SK-N-SH treated with all-trans-retinoic acid at 6 μM for 48 hours (cell line): ENCODE measurements around the gene GRIN2D.

Source experiments
- ARNTL ChIP-seq: fragments of 450-650 bp; formaldehyde crosslinking; IDR thresholded peaks from 2 replicates; pipeline ENCODE4 v1.5.0; 2020; ENCODE audit warnings: low read depth, mild to moderate bottlenecking, moderate library complexity, borderline replicate concordance
- BACH2 ChIP-seq: fragments of 250-450 bp; sonication (Bioruptor Pico); IDR thresholded peaks from 2 replicates; pipeline ENCODE4 v1.9.0; 2021; ENCODE audit warnings: mild to moderate bottlenecking, borderline replicate concordance
- GLIS3 ChIP-seq: fragments of 250-450 bp; sonication (Bioruptor Pico); IDR thresholded peaks from 2 replicates; pipeline ENCODE4 v1.5.0; 2020; ENCODE audit warnings: mild to moderate bottlenecking, moderate library complexity
- OSR1 ChIP-seq: fragments of 250-450 bp; sonication (Bioruptor Pico); IDR thresholded peaks from 2 replicates; pipeline ENCODE4 v1.8.0; 2022; ENCODE audit warnings: moderate library complexity, mild to moderate bottlenecking, inconsistent platforms
- RARB ChIP-seq: fragments of 250-450 bp; sonication (Bioruptor Pico); IDR thresholded peaks from 2 replicates; pipeline ENCODE4 v1.8.0; 2021; ENCODE audit warnings: mild to moderate bottlenecking, moderate library complexity
- SNAI2 ChIP-seq: fragments of 250-450 bp; sonication (Bioruptor Pico); IDR thresholded peaks from 2 replicates; pipeline ENCODE4 v1.5.0; 2020; ENCODE audit warnings: mild to moderate bottlenecking, moderate library complexity
- TCF4 ChIP-seq: fragments of 250-450 bp; sonication (Bioruptor Pico); IDR thresholded peaks from 2 replicates; pipeline ENCODE4 v1.8.0; 2021; ENCODE audit warnings: mild to moderate bottlenecking, moderate library complexity, borderline replicate concordance
- TOX ChIP-seq: fragments of 250-450 bp; sonication (Bioruptor Pico); IDR thresholded peaks from 2 replicates; pipeline ENCODE4 v1.8.0; 2021; ENCODE audit warnings: mild to moderate bottlenecking, moderate library complexity, borderline replicate concordance
- ZFP30 ChIP-seq: fragments of 450-650 bp; formaldehyde crosslinking; IDR thresholded peaks from 2 replicates; pipeline ENCODE4 v1.5.0; 2022; ENCODE audit warnings: mild to moderate bottlenecking, moderate library complexity
- ZNF565 ChIP-seq: fragments of 450-650 bp; formaldehyde crosslinking; conservative IDR thresholded peaks from 2 replicates; pipeline ENCODE4 v1.5.0; 2020; ENCODE audit warnings: low read depth, mild to moderate bottlenecking, moderate library complexity
- ZNF8 ChIP-seq: fragments of 450-650 bp; formaldehyde crosslinking; IDR thresholded peaks from 2 replicates; pipeline ENCODE4 v1.5.0; 2020; ENCODE audit warnings: mild to moderate bottlenecking, moderate library complexity
- TF ChIP-seq, protein P1 (sequence below): fragments of 250-450 bp; sonication (Bioruptor Pico); IDR thresholded peaks from 2 replicates; pipeline ENCODE4 v1.5.1; 2020; ENCODE audit warnings: low read depth, mild to moderate bottlenecking, moderate library complexity
- TF ChIP-seq, protein P2 (sequence below): fragments of 250-450 bp; sonication (Bioruptor Pico); IDR thresholded peaks from 2 replicates; pipeline ENCODE4 v1.8.0; 2021; ENCODE audit warnings: low read depth, mild to moderate bottlenecking, moderate library complexity, borderline replicate concordance
- TF ChIP-seq, protein P3 (sequence below): fragments of 250-450 bp; sonication (Bioruptor Pico); IDR thresholded peaks from 2 replicates; pipeline ENCODE4 v1.8.0; 2020; ENCODE audit warnings: mild to moderate bottlenecking, moderate library complexity, borderline replicate concordance

DNA sequence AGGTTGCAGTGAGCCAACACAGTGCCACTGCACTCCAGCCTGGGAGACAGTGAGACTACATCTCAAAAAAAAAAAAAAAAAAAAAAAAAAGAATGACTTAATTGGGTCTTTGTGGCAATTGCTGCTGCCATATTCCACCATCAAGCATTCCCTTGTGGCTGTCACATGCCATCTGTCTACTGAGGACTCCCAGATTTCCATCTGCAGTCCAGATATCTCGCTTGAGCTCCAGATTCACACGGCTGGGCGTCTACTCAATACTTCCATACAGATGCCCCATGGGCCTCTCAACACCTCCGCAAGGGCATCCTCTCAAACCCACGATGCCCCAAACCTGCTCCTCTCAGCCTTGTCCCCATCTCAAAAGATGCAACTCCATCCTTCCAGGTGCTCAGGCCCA is 42.6 kb upstream of the GRIN2D start:
- TF ChIP-seq ZNF565 (no peak), TOX (CRISPR knock-in tag) (no peak), BACH2 (no peak), ZNF8 (CRISPR knock-in tag) (no peak), OSR1 (CRISPR knock-in tag) (no peak), SNAI2 (no peak), RARB (CRISPR knock-in tag) (no peak), ARNTL (CRISPR knock-in tag) (no peak), GLIS3 (no peak), TCF4 (no peak), ZFP30 (no peak)
- TF ChIP-seq, protein P1, sequence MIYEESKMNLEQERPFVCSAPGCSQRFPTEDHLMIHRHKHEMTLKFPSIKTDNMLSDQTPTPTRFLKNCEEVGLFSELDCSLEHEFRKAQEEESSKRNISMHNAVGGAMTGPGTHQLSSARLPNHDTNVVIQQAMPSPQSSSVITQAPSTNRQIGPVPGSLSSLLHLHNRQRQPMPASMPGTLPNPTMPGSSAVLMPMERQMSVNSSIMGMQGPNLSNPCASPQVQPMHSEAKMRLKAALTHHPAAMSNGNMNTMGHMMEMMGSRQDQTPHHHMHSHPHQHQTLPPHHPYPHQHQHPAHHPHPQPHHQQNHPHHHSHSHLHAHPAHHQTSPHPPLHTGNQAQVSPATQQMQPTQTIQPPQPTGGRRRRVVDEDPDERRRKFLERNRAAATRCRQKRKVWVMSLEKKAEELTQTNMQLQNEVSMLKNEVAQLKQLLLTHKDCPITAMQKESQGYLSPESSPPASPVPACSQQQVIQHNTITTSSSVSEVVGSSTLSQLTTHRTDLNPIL (CRISPR knock-in tag), result no peak
- TF ChIP-seq, protein P2, sequence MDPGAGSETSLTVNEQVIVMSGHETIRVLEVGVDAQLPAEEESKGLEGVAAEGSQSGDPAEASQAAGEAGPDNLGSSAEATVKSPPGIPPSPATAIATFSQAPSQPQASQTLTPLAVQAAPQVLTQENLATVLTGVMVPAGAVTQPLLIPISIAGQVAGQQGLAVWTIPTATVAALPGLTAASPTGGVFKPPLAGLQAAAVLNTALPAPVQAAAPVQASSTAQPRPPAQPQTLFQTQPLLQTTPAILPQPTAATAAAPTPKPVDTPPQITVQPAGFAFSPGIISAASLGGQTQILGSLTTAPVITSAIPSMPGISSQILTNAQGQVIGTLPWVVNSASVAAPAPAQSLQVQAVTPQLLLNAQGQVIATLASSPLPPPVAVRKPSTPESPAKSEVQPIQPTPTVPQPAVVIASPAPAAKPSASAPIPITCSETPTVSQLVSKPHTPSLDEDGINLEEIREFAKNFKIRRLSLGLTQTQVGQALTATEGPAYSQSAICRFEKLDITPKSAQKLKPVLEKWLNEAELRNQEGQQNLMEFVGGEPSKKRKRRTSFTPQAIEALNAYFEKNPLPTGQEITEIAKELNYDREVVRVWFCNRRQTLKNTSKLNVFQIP (CRISPR knock-in tag), result no peak
- TF ChIP-seq, protein P3, sequence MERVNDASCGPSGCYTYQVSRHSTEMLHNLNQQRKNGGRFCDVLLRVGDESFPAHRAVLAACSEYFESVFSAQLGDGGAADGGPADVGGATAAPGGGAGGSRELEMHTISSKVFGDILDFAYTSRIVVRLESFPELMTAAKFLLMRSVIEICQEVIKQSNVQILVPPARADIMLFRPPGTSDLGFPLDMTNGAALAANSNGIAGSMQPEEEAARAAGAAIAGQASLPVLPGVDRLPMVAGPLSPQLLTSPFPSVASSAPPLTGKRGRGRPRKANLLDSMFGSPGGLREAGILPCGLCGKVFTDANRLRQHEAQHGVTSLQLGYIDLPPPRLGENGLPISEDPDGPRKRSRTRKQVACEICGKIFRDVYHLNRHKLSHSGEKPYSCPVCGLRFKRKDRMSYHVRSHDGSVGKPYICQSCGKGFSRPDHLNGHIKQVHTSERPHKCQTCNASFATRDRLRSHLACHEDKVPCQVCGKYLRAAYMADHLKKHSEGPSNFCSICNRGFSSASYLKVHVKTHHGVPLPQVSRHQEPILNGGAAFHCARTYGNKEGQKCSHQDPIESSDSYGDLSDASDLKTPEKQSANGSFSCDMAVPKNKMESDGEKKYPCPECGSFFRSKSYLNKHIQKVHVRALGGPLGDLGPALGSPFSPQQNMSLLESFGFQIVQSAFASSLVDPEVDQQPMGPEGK (CRISPR knock-in tag), result no peak
